ENCODE measurements around the gene SLC44A5. TPM values are rescaled to one million over a fixed set of nuclear protein-coding genes. Genes with fewer than 3 reads are reported as not detected.

Gene SLC44A5
- total and polyA plus RNA-seq, 2 donors from 2014 or later: 0.66 to 5.0 TPM

GRCh38 chr1:75245239-75245638 is 365.7 kb downstream of the SLC44A5 start:
- H3K4me1 ChIP-seq (ENCODE audit: control insufficient read depth in 2 of 3, insufficient read depth in 2 of 3, low read depth in 1 of 3, low read length in 3 of 3): no peaks in the 10 kb centered on the region

GRCh38 chr1:75243124-75243523 is 367.8 kb downstream of the SLC44A5 start:
- Histone ChIP-seq H3K9me3 (ENCODE audit: control insufficient read depth in 2 of 3, insufficient read depth in 1 of 3, low read length in 3 of 3) (no peaks in the 10 kb centered on the region), H3K27ac (ENCODE audit: low read depth in 2 of 2, low read length in 2 of 2) (no peak overlapping the region), H3K27me3 (ENCODE audit: control insufficient read depth, insufficient read depth, low read length) (no peaks in the 10 kb centered on the region), H3K36me3 (ENCODE audit: control insufficient read depth in 2 of 3, insufficient read depth in 3 of 3, low read length in 3 of 3) (no peaks in the 10 kb centered on the region), H3K9ac (ENCODE audit: low read length in 3 of 3) (no peak overlapping the region), H3K4me3 (ENCODE audit: low read length in 3 of 3) (no peak overlapping the region), H3K4me1 (ENCODE audit: control insufficient read depth in 2 of 3, insufficient read depth in 2 of 3, low read depth in 1 of 3, low read length in 3 of 3) (no peaks in the 10 kb centered on the region)
- DNase-seq: no peak
- TF ChIP-seq CTCF (IDR thresholded peaks at IDR 0.05; ENCODE audit: borderline replicate concordance, extremely low read depth, insufficient read depth): no peak
- intact Hi-C loops (cut with DNase I): no loop called here
- no peak for FAIRE-seq

More at GRCh38 chr1:75245239-75245638, 365.7 kb downstream of the SLC44A5 start:
- intact Hi-C loops (cut with DNase I): no loop called here
- DNase-seq (no peak), FAIRE-seq (no peak)
- no peak overlapping the region for H3K27ac ChIP-seq (ENCODE audit: low read depth in 2 of 2, low read length in 2 of 2)
- no peak overlapping the region for H3K9ac ChIP-seq (ENCODE audit: low read length in 3 of 3)
- no peak for TF ChIP-seq CTCF (IDR thresholded peaks at IDR 0.05; ENCODE audit: borderline replicate concordance, extremely low read depth, insufficient read depth)
- no peaks in the 10 kb centered on the region for H3K36me3 ChIP-seq (ENCODE audit: control insufficient read depth in 2 of 3, insufficient read depth in 3 of 3, low read length in 3 of 3)
- H3K9me3 ChIP-seq (ENCODE audit: control insufficient read depth in 2 of 3, insufficient read depth in 1 of 3, low read length in 3 of 3): no peaks in the 10 kb centered on the region
- H3K4me3 ChIP-seq (ENCODE audit: low read length in 3 of 3): no peak overlapping the region
- H3K27me3 ChIP-seq (ENCODE audit: control insufficient read depth, insufficient read depth, low read length): no peaks in the 10 kb centered on the region

- TF ChIP-seq CTCF (IDR thresholded peaks at IDR 0.05; ENCODE audit: borderline replicate concordance, extremely low read depth, insufficient read depth): no peak
- DNase-seq (no peak), FAIRE-seq (no peak)
- Histone ChIP-seq H3K4me1 (ENCODE audit: control insufficient read depth in 2 of 3, insufficient read depth in 2 of 3, low read depth in 1 of 3, low read length in 3 of 3) (no peaks in the 10 kb centered on the region), H3K4me3 (ENCODE audit: low read length in 3 of 3) (no peak overlapping the region), H3K27me3 (ENCODE audit: control insufficient read depth, insufficient read depth, low read length) (no peaks in the 10 kb centered on the region), H3K36me3 (ENCODE audit: control insufficient read depth in 2 of 3, insufficient read depth in 3 of 3, low read length in 3 of 3) (no peaks in the 10 kb centered on the region), H3K9me3 (ENCODE audit: control insufficient read depth in 2 of 3, insufficient read depth in 1 of 3, low read length in 3 of 3) (no peaks in the 10 kb centered on the region), H3K27ac (ENCODE audit: low read depth in 2 of 2, low read length in 2 of 2) (no peak overlapping the region), H3K9ac (ENCODE audit: low read length in 3 of 3) (no peak overlapping the region)
- intact Hi-C loops (cut with DNase I): no loop called here
These were observed 373.6 kb downstream of the SLC44A5 start for GRCh38 chr1:75237316-75237715.

- Histone ChIP-seq H3K9me3 (ENCODE audit: control insufficient read depth in 2 of 3, insufficient read depth in 1 of 3, low read length in 3 of 3) (no peaks in the 10 kb centered on the region), H3K4me1 (ENCODE audit: control insufficient read depth in 2 of 3, insufficient read depth in 2 of 3, low read depth in 1 of 3, low read length in 3 of 3) (no peaks in the 10 kb centered on the region), H3K27ac (ENCODE audit: low read depth in 2 of 2, low read length in 2 of 2) (no peak overlapping the region), H3K27me3 (ENCODE audit: control insufficient read depth, insufficient read depth, low read length) (no peaks in the 10 kb centered on the region), H3K9ac (ENCODE audit: low read length in 3 of 3) (no peak overlapping the region), H3K36me3 (ENCODE audit: control insufficient read depth in 2 of 3, insufficient read depth in 3 of 3, low read length in 3 of 3) (no peaks in the 10 kb centered on the region), H3K4me3 (ENCODE audit: low read length in 3 of 3) (no peak overlapping the region)
- no peak for TF ChIP-seq CTCF (IDR thresholded peaks at IDR 0.05; ENCODE audit: borderline replicate concordance, extremely low read depth, insufficient read depth)
- DNase-seq (no peak), FAIRE-seq (no peak)
- intact Hi-C loops (cut with DNase I): no loop called here
These were observed 376.4 kb downstream of the SLC44A5 start for GRCh38 chr1:75234562-75234961.

All from kidney (tissue), 14 donors.